C4-2B (cell line): ENCODE data around the gene LMO4.

Source experiments
- CTCF ChIP-seq: fragments of 450-650 bp; conservative IDR thresholded peaks from 2 replicates; pipeline ENCODE4 v1.5.1; 2017; ENCODE audit warnings: mild to moderate bottlenecking
- ZFX ChIP-seq: fragments of 450-650 bp; IDR thresholded peaks from 2 replicates; pipeline ENCODE4 v1.6.1; 2017

- TF ChIP-seq CTCF: no peak
- TF ChIP-seq ZFX: no peak
These were observed 50.6 kb downstream of the LMO4 start for GRCh38 chr1:87379306-87379705.
